CD4-positive, alpha-beta T cell treated with Interleukin-15 for 1 hour (primary cell): ENCODE data around the gene GPR180.

Experiments used
- DNase-seq: peaks from one replicate; pipeline ENCODE4 v3.0.0-alpha.2; 2020

Gene GPR180

GRCh38 chr13:94601446-94602431, at the start of gene GPR180:
TSS of gene GPR180 (plus strand) at chr13:94601857. CDS start at chr13:94601928, 71 bp downstream.
- peak; percentile 94 for DNase-seq

DNA sequence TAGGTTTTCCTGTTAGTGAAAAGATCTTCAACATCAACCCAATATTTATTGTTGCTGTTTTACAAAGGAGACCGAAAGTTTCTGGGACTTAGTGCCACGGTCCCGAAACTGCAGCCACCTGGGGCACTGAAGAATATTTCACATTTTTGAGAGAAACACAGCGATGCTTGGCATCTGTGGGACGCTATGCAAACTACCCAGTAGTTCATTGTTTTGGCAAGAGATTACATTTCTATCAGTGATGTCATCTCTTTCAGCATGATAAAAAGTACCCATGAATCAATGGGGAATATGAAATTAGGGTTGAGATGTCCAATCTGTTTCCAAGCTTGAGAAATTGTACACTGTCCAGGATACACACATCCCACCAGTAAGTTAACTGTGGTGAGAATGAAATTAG, 49.6 kb upstream of the GPR180 start:
- DNase-seq: no peak

DNA sequence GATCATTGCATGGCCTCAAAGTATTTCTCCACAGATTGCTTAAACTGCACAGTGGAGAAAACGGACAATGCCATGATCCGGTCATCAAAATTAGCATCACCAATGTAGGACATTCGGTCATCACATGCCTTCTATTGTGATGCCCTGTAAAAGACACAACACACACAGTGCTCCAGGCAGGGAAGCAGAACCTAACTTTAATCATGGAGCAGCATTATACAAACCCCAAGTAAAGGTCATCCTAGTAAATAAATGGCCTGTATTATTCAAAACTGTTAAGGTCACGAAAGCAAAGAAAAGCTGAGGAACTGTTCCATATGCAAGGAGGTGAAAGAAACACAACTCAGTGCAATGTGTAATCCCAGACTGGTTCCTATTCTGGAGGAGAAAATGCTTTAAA, 47.9 kb upstream of the GPR180 start:
- no peak for DNase-seq

DNA sequence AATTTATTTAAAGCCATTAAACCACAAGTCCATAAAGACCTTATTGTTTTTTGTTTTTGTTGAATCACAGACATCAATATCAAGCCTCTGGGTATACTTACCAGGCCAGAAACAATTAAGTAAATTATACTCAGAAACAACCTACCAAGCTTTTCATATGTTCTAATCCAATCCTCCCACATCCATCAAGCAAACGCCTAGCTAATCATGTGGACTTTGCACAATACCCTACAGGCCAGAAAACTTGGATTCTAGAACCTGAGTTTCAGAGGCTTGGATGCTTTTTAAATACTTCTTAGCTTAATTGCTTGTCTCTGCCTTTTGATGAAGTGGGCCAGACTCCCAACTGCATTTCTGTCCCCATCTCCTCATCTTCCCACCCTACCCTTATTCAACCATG, 45.6 kb upstream of the GPR180 start:
- DNase-seq: no peak

GRCh38 chr13:94556621-94557020, 45.0 kb upstream of the GPR180 start:
- no peak for DNase-seq

DNA sequence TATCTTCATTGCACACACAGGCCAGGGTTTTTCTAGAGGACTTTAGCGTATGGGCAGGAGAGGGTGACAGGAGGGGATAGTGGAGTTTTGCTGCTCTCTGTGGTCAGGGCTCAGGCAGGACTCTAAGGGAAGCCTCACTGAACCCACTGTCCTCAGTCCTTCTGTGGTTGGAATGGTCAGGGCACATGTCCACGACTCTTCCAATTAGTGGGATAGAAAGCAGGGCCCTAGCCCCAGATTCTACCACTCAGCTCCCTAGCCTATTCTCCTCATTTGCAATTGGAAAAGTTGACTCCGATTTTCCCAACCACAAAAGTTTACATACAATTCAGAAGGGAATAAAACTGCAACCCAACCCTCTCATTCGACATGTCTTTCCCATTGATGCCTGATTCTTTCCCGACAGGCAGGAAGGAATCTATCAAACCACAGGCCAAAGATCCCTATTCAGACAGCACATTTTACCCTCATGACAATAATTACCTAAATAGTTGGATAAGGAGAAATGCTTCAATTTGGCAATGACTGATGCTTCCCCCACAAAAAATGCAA, 43.9 kb upstream of the GPR180 start:
- DNase-seq: no peak

GRCh38 chr13:94558716-94559115, 42.9 kb upstream of the GPR180 start:
- DNase-seq: no peak

DNA sequence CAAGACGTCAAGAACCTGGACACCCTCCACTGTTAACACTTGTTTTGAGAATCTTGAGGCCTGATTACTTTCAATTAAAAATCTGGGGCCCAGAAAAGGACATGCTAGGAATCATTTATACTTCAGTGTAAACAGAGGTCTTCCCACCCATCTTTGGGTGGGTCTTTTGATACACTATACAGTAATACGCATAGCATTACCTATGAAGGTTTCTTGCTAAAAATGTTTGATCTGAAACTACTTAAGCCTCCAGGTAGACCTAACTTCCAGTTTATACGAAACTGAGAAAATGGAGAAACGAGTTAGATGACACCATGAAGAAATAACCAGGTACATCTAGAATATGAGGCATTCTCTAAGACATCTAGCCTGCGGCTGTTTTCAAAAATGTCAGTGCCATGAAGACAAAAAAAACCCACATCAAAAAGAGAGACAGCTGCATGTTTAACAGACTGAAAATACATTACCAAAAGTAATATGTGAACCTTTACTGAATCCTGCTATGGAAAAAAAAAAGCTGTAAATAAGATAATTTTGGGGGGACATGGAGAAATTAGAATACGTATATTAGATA, 42.3 kb upstream of the GPR180 start:
- no peak for DNase-seq

- no peak for DNase-seq
Observed at GRCh38 chr13:94560116-94560515, 41.5 kb upstream of the GPR180 start.

- DNase-seq: no peak
Observed at GRCh38 chr13:94561126-94561525, 40.5 kb upstream of the GPR180 start.

GRCh38 chr13:94567581-94567980, 34.1 kb upstream of the GPR180 start:
- no peak for DNase-seq

- no peak for DNase-seq
Observed at GRCh38 chr13:94568443-94568842, 33.2 kb upstream of the GPR180 start.

GRCh38 chr13:94569615-94570014, 32.0 kb upstream of the GPR180 start:
- DNase-seq: no peak

DNA sequence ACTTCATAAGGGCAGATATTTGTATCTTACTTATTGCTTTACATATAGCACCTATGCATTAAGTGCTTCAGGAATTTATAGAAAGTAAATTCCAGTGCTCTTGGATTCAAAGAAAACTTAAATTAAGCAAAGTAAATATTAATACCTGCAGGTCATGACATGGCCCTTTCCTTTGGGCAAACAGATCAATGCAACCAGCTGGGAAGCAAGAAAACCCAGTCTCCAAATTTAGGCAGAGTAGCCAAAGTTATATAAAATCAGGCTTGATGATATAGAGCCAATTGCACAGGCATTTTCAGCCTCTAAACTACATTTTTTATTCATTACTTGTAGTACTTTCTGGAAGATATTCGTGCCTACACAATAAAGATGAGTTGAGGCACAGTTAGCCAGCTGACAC, 22.6 kb upstream of the GPR180 start:
- DNase-seq: no peak

DNA sequence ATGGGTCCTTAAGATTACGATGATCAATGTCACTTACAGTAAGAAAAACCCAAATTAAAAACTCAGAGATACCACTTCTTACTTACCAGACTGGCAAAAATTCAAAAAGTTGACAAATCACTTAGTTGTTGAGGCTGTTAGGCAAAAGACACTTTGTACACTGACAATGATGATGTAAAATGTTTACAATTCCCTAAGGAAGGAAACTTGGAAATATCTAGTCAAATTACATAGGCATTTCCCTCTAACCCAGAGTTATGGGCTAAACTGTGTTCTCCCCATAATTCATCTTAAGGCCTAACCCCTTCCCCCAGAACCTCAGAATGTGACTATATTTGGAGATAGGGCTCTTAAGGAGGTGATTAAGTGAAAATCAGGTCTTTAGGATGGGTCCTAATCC, 17.7 kb upstream of the GPR180 start:
- no peak for DNase-seq

DNA sequence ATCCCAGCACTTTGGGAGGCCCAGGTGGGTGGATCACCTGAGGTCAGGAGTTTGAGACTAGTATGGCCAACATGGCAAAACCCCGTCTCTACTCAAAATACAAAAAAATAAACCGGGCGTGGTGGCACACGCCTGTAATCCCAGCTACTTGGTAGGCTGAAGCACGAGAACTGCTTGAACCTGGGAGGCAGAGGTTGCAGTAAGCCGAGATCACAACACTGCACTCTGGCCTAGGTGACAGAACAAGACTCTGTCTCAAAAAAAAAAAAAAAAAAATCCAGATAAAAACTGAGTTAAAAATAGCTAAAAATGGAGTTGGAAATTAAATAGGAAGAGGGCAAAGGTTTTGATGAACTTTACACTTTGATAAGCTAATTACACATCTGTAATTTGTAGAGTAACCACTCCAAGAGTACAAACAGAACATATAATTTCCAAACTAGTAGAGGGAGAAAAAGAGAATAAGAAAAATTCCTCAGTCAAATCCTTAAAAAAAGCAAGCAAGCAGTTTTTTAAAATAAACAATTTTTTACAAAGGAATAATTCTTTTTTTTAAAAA, 16.0 kb upstream of the GPR180 start:
- no peak for DNase-seq

GRCh38 chr13:94586371-94586770, 15.3 kb upstream of the GPR180 start:
- no peak for DNase-seq

GRCh38 chr13:94588541-94588940, 13.1 kb upstream of the GPR180 start:
- DNase-seq: no peak

DNA sequence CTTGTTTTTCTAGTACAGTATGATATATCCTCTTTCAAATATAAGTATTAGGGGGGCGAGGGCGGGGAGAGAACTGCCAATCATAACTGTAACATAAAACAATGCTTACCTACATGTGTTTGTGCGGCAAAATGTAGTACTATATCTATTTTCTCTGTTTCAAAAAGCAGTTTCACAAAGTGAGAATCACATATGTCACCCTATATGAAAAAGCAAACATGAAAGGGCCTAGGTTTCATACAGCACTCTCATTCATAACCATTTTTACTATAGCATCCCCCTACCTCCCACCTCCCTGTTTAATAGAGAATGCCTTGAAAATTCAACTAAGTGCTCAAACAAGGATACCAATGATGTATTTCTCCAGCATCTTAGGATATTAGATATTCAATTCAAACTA, 10.9 kb upstream of the GPR180 start:
- no peak for DNase-seq

DNA sequence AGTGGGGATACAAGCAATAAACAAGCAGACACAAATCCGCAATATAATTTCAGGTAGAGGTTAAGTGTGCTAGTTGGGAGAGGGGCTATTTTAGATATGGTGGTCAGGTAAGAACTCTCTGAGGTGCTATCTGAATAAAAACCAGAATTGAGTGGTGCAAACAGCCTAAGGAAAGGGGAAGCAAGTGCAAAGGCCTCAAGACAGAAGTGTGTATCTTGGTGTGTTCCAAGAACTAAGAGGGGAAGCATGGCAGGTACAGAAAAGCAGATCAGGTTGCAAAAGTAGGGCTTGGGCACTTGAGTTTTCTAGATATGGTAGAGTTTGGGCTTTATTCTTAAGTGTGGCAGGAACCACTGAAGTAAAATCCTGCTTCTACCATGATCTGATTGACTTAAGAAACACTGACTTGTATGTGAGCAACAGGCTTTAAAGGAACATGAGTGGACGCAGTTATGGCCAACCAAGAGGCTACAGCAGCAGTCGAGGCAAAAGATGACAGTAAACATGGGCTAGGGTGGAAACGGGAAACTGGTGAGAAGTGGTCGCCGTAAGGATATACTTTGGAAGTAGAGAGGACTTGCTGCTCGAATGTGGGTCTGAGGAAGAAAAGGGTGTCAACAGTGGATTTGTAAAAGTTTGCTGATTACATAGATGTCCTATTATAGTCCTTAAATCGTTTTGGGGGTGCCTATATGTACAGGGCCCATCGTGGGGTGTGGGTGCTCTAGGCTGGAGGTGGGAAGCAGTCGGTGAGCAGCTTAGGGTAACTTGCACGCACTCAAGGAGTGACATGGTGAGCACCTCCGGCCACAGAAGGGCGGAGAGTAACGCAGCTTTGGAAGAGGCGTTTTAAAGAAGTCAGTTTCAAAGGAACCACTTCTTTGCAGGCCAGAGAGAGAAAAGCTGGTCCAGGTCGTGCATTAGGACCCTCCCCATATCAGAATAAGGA, 6.4 kb upstream of the GPR180 start:
- DNase-seq: no peak

- DNase-seq: peak; percentile 92
Observed at GRCh38 chr13:94595950-94596574, 5.6 kb upstream of the GPR180 start, which contains the start of gene TGDS. TSS of gene TGDS (minus strand) at chr13:94596152. CDS start at chr13:94596136, 16 bp downstream.

DNA sequence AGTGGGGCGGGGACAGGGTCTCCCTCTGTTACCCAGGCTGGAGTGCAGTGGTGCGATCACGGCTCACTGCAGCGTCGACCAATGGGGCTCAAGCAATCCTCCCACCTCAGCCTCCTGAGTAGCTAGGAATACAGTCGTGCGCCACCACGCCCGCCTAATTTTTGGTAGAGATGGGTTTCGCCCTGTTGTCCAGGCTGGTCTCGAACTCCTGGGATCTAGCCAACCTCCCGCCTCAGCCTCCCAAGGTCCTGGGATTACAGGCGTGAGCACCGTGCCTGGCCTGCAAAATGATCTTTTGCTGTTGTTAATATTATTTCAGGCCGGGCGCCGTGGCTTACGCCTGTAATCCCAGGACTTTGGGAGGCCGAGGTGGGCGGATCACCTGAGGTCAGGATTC, 5.1 kb upstream of the GPR180 start:
- DNase-seq: no peak
